Osteocyte (in vitro differentiated cells): ENCODE results near the gene SEC14L2. TPM values are rescaled to one million over a fixed set of nuclear protein-coding genes. Genes with fewer than 3 reads are reported as not detected.

Experiments used
- DNase-seq: peaks from one replicate; pipeline ENCODE4 v3.0.0; 2021; ENCODE audit warnings: mixed read lengths; ENCODE audit not compliant: unreplicated experiment; ENCODE audit errors: extremely low spot score
- H3K27ac Mint-ChIP-seq: one replicate; pipeline ENCODE4 v1.8.0; 2021; ENCODE audit warnings: mild to moderate bottlenecking, mixed read lengths; ENCODE audit not compliant: unreplicated experiment
- H3K27me3 Mint-ChIP-seq: one replicate; pipeline ENCODE4 v1.8.0; 2021; ENCODE audit warnings: mixed read lengths; ENCODE audit not compliant: unreplicated experiment
- H3K36me3 Mint-ChIP-seq: one replicate; pipeline ENCODE4 v1.8.0; 2021; ENCODE audit warnings: mixed read lengths; ENCODE audit not compliant: unreplicated experiment
- H3K4me1 Mint-ChIP-seq: one replicate; pipeline ENCODE4 v1.8.0; 2021; ENCODE audit warnings: mixed read lengths; ENCODE audit not compliant: unreplicated experiment
- H3K4me3 Mint-ChIP-seq: one replicate; pipeline ENCODE4 v1.8.0; 2021; ENCODE audit warnings: mild to moderate bottlenecking, moderate library complexity, mixed read lengths; ENCODE audit not compliant: unreplicated experiment
- H3K9me3 Mint-ChIP-seq: one replicate; pipeline ENCODE4 v1.8.0; 2021; ENCODE audit warnings: mixed read lengths; ENCODE audit not compliant: unreplicated experiment
- total RNA-seq: library from RNA; stranded (reverse); gene quantifications from 2 replicates; pipeline ENCODE4 v1.2.1, GENCODE V29; 2021
- TF ChIP-seq, protein P1 (sequence below): fragments of 200-600 bp; sonication (generic); IDR thresholded peaks from 2 replicates; pipeline ENCODE4 v1.5.0; 2021; ENCODE audit warnings: antibody characterized with exemption, mild to moderate bottlenecking, moderate library complexity

Gene SEC14L2
- total RNA-seq, 1 donor from 2014 or later = 14.9 TPM

DNA sequence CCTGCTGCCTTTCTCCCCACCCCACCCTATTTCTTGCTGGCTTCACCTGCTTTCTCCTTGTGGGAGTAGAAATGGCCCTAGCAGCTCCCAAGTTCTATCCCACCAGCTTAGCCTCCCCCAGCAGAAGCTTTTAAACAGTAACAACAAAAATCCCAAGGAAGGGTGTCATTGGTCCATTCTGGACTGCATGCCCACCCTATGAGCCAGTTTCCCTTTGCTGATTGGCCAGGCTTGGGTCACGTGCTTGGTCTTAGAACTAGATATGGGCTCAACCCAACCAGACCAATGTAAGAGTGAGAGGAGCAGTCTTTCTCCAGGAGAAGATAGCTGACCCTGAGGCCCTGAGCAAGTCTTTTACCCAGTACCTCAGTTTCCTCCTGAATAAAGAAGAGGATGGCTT, 31.1 kb downstream of the SEC14L2 start:
- DNase-seq = no peak
- TF ChIP-seq, protein P1, sequence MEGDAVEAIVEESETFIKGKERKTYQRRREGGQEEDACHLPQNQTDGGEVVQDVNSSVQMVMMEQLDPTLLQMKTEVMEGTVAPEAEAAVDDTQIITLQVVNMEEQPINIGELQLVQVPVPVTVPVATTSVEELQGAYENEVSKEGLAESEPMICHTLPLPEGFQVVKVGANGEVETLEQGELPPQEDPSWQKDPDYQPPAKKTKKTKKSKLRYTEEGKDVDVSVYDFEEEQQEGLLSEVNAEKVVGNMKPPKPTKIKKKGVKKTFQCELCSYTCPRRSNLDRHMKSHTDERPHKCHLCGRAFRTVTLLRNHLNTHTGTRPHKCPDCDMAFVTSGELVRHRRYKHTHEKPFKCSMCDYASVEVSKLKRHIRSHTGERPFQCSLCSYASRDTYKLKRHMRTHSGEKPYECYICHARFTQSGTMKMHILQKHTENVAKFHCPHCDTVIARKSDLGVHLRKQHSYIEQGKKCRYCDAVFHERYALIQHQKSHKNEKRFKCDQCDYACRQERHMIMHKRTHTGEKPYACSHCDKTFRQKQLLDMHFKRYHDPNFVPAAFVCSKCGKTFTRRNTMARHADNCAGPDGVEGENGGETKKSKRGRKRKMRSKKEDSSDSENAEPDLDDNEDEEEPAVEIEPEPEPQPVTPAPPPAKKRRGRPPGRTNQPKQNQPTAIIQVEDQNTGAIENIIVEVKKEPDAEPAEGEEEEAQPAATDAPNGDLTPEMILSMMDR = no peak
- Mint-ChIP-seq H3K4me1 (peaks cover 23% of the 10 kb centered on the region), H3K27ac (no peak overlapping the region), H3K36me3 (no peaks in the 10 kb centered on the region), H3K9me3 (no peaks in the 10 kb centered on the region), H3K4me3 (no peak overlapping the region), H3K27me3 (no peaks in the 10 kb centered on the region)

DNA sequence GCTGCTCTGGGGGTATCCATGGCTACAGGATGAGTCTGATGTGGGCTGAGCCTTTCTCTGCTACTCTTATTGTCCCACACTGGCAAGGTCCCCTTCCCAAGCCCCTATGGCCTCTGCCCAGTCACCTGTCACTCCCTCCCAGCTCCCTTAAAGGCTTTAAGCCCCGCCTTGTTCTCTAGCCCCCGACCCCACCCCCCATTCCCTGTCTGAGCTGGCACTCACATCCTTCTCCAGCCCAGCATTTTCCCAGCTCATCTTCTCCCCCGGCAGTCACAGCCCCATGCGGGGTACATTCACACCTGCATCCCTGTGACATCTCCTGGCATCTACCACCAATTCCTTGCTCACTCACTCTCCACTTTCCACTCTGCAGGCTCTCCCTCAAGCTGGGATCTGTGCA, 33.1 kb downstream of the SEC14L2 start:
- no peaks in the 10 kb centered on the region for H3K27me3 Mint-ChIP-seq
- TF ChIP-seq, protein P1 = no peak
- DNase-seq = no peak
- no peak overlapping the region for H3K4me3 Mint-ChIP-seq
- H3K36me3 Mint-ChIP-seq = no peaks in the 10 kb centered on the region
- H3K27ac Mint-ChIP-seq = no peak overlapping the region
- H3K9me3 Mint-ChIP-seq = no peaks in the 10 kb centered on the region
- H3K4me1 Mint-ChIP-seq = peaks cover 15% of the 10 kb centered on the region

DNA sequence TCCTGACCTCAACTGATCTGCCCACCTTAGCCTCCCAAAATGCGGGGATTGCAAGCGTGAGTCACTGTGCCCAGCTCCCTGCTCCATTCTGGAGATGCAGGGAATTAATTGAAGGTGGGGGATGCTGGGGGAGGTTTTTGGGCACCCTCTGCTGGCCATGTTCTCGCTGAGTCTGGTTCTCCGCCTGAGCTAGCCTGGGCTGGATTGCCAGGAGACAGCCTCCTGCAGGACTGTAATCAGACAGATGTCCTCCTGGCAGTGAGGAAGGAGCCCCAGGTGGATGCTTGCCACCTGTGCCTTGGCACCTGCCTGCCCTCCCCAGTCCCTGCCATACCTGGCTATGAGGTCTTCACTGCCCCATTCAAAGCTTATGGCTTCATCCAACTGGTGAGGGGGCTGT, 34.1 kb downstream of the SEC14L2 start:
- Mint-ChIP-seq H3K9me3 (no peaks in the 10 kb centered on the region), H3K27me3 (no peaks in the 10 kb centered on the region), H3K36me3 (no peaks in the 10 kb centered on the region), H3K4me3 (no peak overlapping the region), H3K4me1 (peaks cover 8% of the 10 kb centered on the region), H3K27ac (no peak overlapping the region)
- TF ChIP-seq, protein P1 = no peak
- DNase-seq = no peak

DNA sequence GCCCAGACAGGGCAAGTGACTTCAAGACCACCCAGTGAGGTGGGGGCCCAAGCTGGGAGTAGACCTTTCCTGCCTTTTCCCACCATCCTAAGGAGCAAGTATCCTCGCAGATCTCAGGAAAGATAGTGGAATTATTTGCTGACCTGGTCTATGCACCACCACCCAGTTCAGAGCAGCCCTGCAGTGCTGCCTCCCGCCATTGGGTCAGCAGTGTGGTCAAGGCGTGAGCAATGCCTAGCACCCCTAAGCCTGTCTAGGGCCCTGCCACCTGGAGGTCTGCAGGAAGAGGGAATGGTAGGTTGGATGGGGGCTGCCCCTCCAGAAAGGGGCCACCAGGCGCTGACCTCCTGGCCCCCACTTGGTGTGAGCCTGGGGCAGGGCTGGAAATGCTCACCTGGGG, 35.3 kb downstream of the SEC14L2 start:
- no peaks in the 10 kb centered on the region for H3K36me3 Mint-ChIP-seq
- TF ChIP-seq, protein P1 = no peak
- H3K27ac Mint-ChIP-seq = no peak overlapping the region
- H3K4me1 Mint-ChIP-seq = no peaks in the 10 kb centered on the region
- no peak overlapping the region for H3K4me3 Mint-ChIP-seq
- no peaks in the 10 kb centered on the region for H3K27me3 Mint-ChIP-seq
- DNase-seq = no peak
- no peaks in the 10 kb centered on the region for H3K9me3 Mint-ChIP-seq

DNA sequence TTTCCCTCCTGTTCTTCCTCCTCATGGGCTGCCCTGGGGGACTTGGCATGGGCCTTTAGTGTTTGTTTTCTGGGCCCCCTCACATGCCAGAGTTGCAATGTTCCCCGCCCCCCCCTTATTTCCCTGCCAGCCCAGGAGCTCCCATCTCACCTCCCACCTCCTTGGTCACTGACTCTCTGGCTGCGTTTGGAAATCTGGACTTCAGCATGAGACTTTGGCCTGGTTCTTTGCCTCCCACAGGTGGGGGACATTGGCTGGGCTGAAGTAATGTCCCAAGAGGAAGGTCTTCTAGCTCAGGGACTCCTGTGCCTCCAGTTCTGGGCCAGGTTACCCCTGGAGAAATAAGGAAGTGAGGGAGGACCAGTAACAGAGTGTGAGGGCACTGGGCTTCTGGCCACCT, 35.7 kb downstream of the SEC14L2 start:
- Mint-ChIP-seq H3K4me1 (no peaks in the 10 kb centered on the region), H3K27me3 (no peaks in the 10 kb centered on the region), H3K36me3 (no peaks in the 10 kb centered on the region), H3K4me3 (no peak overlapping the region), H3K9me3 (no peaks in the 10 kb centered on the region), H3K27ac (no peak overlapping the region)
- TF ChIP-seq, protein P1 = no peak
- no peak for DNase-seq
